ENCODE results near the gene DDX59. TPM values are rescaled to one million over a fixed set of nuclear protein-coding genes. Genes with fewer than 3 reads are reported as not detected.
A peak's percentile ranks its signal among the peaks of the same experiment; 100 is the strongest.

Gene DDX59
- polyA plus RNA-seq, 3 donors, result 14.3 to 18.6 (median 14.9) TPM

GRCh38 chr1:200699871-200700270, 30.2 kb upstream of the DDX59 start:
- H3K4me1 Mint-ChIP-seq, result peaks cover 2% of the 10 kb centered on the region
- H3K27ac Mint-ChIP-seq, result no peak overlapping the region
- WGBS (ENCODE audit: insufficient coverage), result 0% methylated on average over 1 of the region's 1 CpG
- no peak for TF ChIP-seq CTCF (IDR thresholded peaks at IDR 0.05)
- no peak overlapping the region for H2AFZ ChIP-seq (ENCODE audit: insufficient read depth, low read depth, low read length, poor library complexity, severe bottlenecking)
- H3K79me2 ChIP-seq (ENCODE audit: insufficient read depth, low read length), result no peaks in the 10 kb centered on the region
- no peak overlapping the region for H3K4me3 ChIP-seq (replicated peaks in 1 of 3; ENCODE audit: low read depth in 2 of 3, low read length in 3 of 3)
- no peak overlapping the region for H3K9ac ChIP-seq (ENCODE audit: insufficient read depth, low read length, poor library complexity, severe bottlenecking)
- no peak overlapping the region for H3K27ac ChIP-seq (ENCODE audit: low read depth in 1 of 2, low read length in 2 of 2)
- H3K36me3 ChIP-seq (replicated peaks in 1 of 2; ENCODE audit: control insufficient read depth in 1 of 2, insufficient read depth in 2 of 2, low read length in 2 of 2), result no peaks in the 10 kb centered on the region
- no peaks in the 10 kb centered on the region for H3K27me3 ChIP-seq (ENCODE audit: control insufficient read depth in 2 of 2, insufficient read depth in 2 of 2, low read length in 2 of 2)
- no peaks in the 10 kb centered on the region for H3K9me3 ChIP-seq (replicated peaks in 1 of 2; ENCODE audit: control insufficient read depth in 1 of 2, insufficient read depth in 1 of 2, low read length in 2 of 2)
- peaks cover 2 to 3% (median 2%) of the 10 kb centered on the region in 3 donors for H3K27me3 Mint-ChIP-seq (ENCODE audit: low read depth in 3 of 3)
- no peak overlapping the region for H3K4me3 Mint-ChIP-seq
- no peaks in the 10 kb centered on the region for H3K4me1 ChIP-seq (ENCODE audit: control insufficient read depth in 1 of 2, insufficient read depth in 2 of 2, low read length in 2 of 2)
- peak in 1 of 3 donors; percentile 16 for DNase-seq
- peaks cover 0 to 4% of the 10 kb centered on the region in 2 donors for H3K36me3 Mint-ChIP-seq
- no peaks in the 10 kb centered on the region for H4K20me1 ChIP-seq (ENCODE audit: insufficient read depth, low read length)
- intact Hi-C loops (cut with micrococcal nuclease), result no loop called here
- H3K4me2 ChIP-seq (replicated peaks; ENCODE audit: extremely low read depth, low read length, poor library complexity, severe bottlenecking), result no peak overlapping the region
- peaks cover 2 to 17% (median 5%) of the 10 kb centered on the region in 7 donors for H3K9me3 Mint-ChIP-seq

GRCh38 chr1:200694738-200695137, 25.0 kb upstream of the DDX59 start:
- Histone ChIP-seq H3K4me3 (replicated peaks in 1 of 3; ENCODE audit: low read depth in 2 of 3, low read length in 3 of 3) (no peak overlapping the region), H3K4me1 (ENCODE audit: control insufficient read depth in 1 of 2, insufficient read depth in 2 of 2, low read length in 2 of 2) (no peaks in the 10 kb centered on the region), H4K20me1 (ENCODE audit: insufficient read depth, low read length) (no peaks in the 10 kb centered on the region), H3K4me2 (replicated peaks; ENCODE audit: extremely low read depth, low read length, poor library complexity, severe bottlenecking) (no peak overlapping the region), H3K27ac (ENCODE audit: low read depth in 1 of 2, low read length in 2 of 2) (no peak overlapping the region), H2AFZ (ENCODE audit: insufficient read depth, low read depth, low read length, poor library complexity, severe bottlenecking) (no peak overlapping the region), H3K79me2 (ENCODE audit: insufficient read depth, low read length) (no peaks in the 10 kb centered on the region), H3K9me3 (replicated peaks in 1 of 2; ENCODE audit: control insufficient read depth in 1 of 2, insufficient read depth in 1 of 2, low read length in 2 of 2) (no peaks in the 10 kb centered on the region), H3K9ac (ENCODE audit: insufficient read depth, low read length, poor library complexity, severe bottlenecking) (no peak overlapping the region), H3K27me3 (ENCODE audit: control insufficient read depth in 2 of 2, insufficient read depth in 2 of 2, low read length in 2 of 2) (no peaks in the 10 kb centered on the region), H3K36me3 (replicated peaks in 1 of 2; ENCODE audit: control insufficient read depth in 1 of 2, insufficient read depth in 2 of 2, low read length in 2 of 2) (no peaks in the 10 kb centered on the region)
- Mint-ChIP-seq H3K9me3 (peaks cover 2 to 17% (median 5%) of the 10 kb centered on the region in 7 donors), H3K27ac (no peak overlapping the region), H3K4me3 (no peak overlapping the region), H3K4me1 (no peaks in the 10 kb centered on the region), H3K27me3 (ENCODE audit: low read depth in 3 of 3) (peaks cover 0 to 4% (median 3%) of the 10 kb centered on the region in 3 donors), H3K36me3 (peaks cover 0 to 4% of the 10 kb centered on the region in 2 donors)
- no peak for DNase-seq
- intact Hi-C loops (cut with micrococcal nuclease), result no loop called here
- TF ChIP-seq CTCF (IDR thresholded peaks at IDR 0.05), result no peak
- WGBS (ENCODE audit: insufficient coverage), result no CpG with 5 or more reads among the region's 3 CpGs
